Chondrocyte (in vitro differentiated cells): Measurements from ENCODE around the gene LZTS3. TPM values are rescaled to one million over a fixed set of nuclear protein-coding genes. Genes with fewer than 3 reads are reported as not detected.

Source experiments
- total RNA-seq: library from RNA; stranded (reverse); gene quantifications from 3 replicates; pipeline ENCODE4 v1.2.1, GENCODE V29; 2021

The LZTS3 gene
- total RNA-seq, 1 donor from 2014 or later, result 8.1 TPM

Other genes starting within 250 kb of the LZTS3 start
- 0.94 TPM in 1 of 3 replicates, not detected in the others for gene GNRH2, start 129.9 kb downstream of the LZTS3 start, total RNA-seq
- gene MRPS26, start 127.5 kb downstream of the LZTS3 start, total RNA-seq, result 30.9 to 41.2 TPM (median 31.0 TPM) in 3 replicates
- gene OXT, start 101.9 kb downstream of the LZTS3 start, total RNA-seq, result not detected in 3 replicates
- not detected in 3 replicates for gene AVP, start 88.8 kb downstream of the LZTS3 start, total RNA-seq
- gene FASTKD5, start 13.7 kb downstream of the LZTS3 start, total RNA-seq, result 9.8 to 12.3 TPM (median 10.8 TPM) in 3 replicates
- 4.5 to 6.3 TPM (median 5.8 TPM) in 3 replicates for gene UBOX5, start 13.7 kb downstream of the LZTS3 start, total RNA-seq
- 61.8 to 69.7 TPM (median 62.6 TPM) in 3 replicates for gene DDRGK1, start 31.1 kb upstream of the LZTS3 start, total RNA-seq
- gene ITPA, start 35.9 kb upstream of the LZTS3 start, total RNA-seq, result 35.1 to 43.4 TPM (median 41.5 TPM) in 3 replicates
- gene SLC4A11, start 65.6 kb upstream of the LZTS3 start, total RNA-seq, result 4.2 to 4.9 TPM (median 4.3 TPM) in 3 replicates
- 14.8 to 17.8 TPM (median 16.8 TPM) in 3 replicates for gene DNAAF9, start 234.1 kb upstream of the LZTS3 start, total RNA-seq